Effector memory CD8-positive, alpha-beta T cell (primary cell): ENCODE results near the gene BABAM2.
A peak's percentile ranks its signal among the peaks of the same experiment; 100 is the strongest.
"Not testable (repeated sequence)": the region's sequence is repeated elsewhere in the genome, so short reads cannot be mapped to it uniquely, and the experiment has no call there.

ENCODE experiments used
- ATAC-seq: fragments of 150-1000 bp; cut with Tn5 transposase; replicated peaks from 2 replicates; pipeline ENCODE4 v1.10.0; 2021; ENCODE audit warnings: mild to moderate bottlenecking, moderate library complexity
- DNase-seq, 3 experiments: peaks; one replicate each; pipeline ENCODE4 v3.0.0; 2021
- H3K27ac Mint-ChIP-seq, 2 donors: one replicate each; pipeline ENCODE4 v1.8.0; 2022; ENCODE audit warnings: mild to moderate bottlenecking in 2 of 2, mixed read lengths in 2 of 2, moderate library complexity in 2 of 2
- H3K27me3 Mint-ChIP-seq, 2 donors: one replicate each; pipeline ENCODE4 v1.8.0; 2022; ENCODE audit warnings: mixed read lengths in 2 of 2
- H3K36me3 Mint-ChIP-seq: one replicate; pipeline ENCODE4 v1.8.0; 2022; ENCODE audit warnings: mild to moderate bottlenecking, moderate library complexity, mixed read lengths; ENCODE audit not compliant: insufficient read depth
- H3K4me1 Mint-ChIP-seq, 2 donors: one replicate each; pipeline ENCODE4 v1.8.0; 2022; ENCODE audit warnings: low read depth in 2 of 2, mixed read lengths in 2 of 2
- H3K4me3 Mint-ChIP-seq, 2 donors: one replicate each; pipeline ENCODE4 v1.8.0; 2022; ENCODE audit warnings: mild to moderate bottlenecking in 2 of 2, mixed read lengths in 2 of 2, moderate library complexity in 2 of 2
- H3K9me3 Mint-ChIP-seq, 2 donors: one replicate each; pipeline ENCODE4 v1.8.0; 2022; ENCODE audit warnings: mixed read lengths in 2 of 2

The BABAM2 gene

DNA sequence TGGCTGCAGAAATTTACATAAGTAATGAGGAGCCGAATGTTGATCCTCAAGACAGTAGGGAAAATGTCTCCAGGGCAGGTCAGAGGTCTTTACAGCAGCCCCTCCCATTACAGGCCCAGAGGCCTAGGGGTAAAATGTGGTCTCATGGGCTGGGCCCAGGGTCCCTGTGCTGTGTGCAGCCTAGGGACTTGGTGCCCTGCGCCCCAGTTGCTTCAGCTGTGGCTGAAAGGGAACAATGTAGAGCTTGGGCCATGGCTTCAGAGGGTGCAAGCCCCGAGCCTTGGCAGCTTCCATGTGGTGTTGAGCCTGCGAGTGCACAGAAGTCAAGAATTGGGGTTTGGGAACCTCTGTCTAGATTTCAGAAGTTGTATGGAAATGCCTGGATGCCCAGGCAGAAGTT, 77.5 kb downstream of the BABAM2 start:
- not testable (repeated sequence) for H3K4me3 Mint-ChIP-seq, DNase-seq, H3K27ac Mint-ChIP-seq, H3K27me3 Mint-ChIP-seq, H3K36me3 Mint-ChIP-seq, H3K9me3 Mint-ChIP-seq, ATAC-seq
- peaks cover 14 to 26% of the 10 kb centered on the region in 2 donors for H3K4me1 Mint-ChIP-seq

DNA sequence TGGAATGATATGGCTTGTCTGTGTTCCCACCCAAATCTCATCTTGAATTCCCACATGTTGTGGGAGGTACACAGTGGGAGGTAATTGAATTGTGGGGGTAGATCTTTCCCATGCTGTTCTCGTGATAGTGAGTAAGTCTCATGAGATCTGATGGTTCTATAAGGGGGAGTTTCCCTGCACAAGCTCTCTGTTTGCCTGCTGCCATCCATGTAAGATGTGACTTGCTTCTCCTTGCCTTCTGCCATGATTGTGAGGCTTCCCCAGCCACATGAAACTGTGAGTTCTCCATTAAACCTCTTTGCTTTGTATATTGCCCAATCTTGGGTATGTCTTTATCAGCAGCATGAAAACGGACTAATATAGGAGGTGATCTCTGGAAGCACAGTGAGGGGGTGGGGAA, 78.4 kb downstream of the BABAM2 start:
- not testable (repeated sequence) for H3K27ac Mint-ChIP-seq, DNase-seq, H3K36me3 Mint-ChIP-seq, H3K27me3 Mint-ChIP-seq, ATAC-seq, H3K9me3 Mint-ChIP-seq, H3K4me3 Mint-ChIP-seq
- peaks cover 14 to 26% of the 10 kb centered on the region in 2 donors for H3K4me1 Mint-ChIP-seq

DNA sequence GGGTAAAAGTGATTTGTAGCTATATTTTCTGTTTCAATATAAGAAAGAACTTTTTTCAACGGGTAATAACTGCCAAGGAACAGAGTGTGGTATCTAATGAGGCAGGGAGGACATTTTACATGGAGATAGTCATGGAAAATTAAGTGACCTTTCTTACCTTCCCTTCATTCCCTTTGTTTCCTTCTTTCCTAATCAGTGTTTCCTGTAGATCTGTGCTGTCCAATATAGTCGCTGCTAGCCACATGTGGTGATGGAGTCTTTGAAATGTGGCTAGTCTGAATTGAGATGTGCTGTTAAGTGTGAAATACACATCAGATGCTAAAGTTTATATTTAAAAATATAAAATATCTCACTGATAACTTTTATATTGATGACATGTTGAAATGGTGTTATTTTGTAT, 81.8 kb downstream of the BABAM2 start:
- Mint-ChIP-seq H3K27me3 (no peaks in the 10 kb centered on the region), H3K36me3 (no peaks in the 10 kb centered on the region), H3K4me1 (peaks cover 4 to 13% of the 10 kb centered on the region in 2 donors), H3K4me3 (no peak overlapping the region), H3K9me3 (peaks cover 4 to 6% of the 10 kb centered on the region in 2 donors), H3K27ac (no peak overlapping the region)
- no peak for DNase-seq
- ATAC-seq, result no peak

DNA sequence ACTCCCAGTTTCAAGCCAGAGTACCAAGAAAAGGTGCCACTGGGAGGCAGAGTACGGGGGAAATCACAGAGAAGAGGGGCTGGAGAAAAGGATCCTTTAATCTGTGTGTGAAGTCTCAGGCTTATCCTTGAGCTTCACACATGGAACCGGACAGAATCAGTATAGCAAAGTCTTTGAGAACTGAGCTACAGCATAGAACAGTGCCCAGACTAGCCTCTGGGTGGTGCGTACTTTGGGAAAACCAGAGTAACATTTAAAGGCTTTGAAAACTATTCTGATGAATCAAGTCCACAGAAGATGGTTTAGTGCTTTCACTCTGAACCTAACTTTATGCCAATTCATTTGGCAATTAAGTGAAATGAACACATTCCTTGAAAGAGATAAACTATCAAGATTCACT, 83.1 kb downstream of the BABAM2 start:
- no peak overlapping the region for H3K27ac Mint-ChIP-seq
- H3K4me1 Mint-ChIP-seq, result peaks cover 0 to 12% of the 10 kb centered on the region in 2 donors
- H3K4me3 Mint-ChIP-seq, result no peak overlapping the region
- no peaks in the 10 kb centered on the region for H3K36me3 Mint-ChIP-seq
- H3K9me3 Mint-ChIP-seq, result no peaks in the 10 kb centered on the region
- H3K27me3 Mint-ChIP-seq, result no peaks in the 10 kb centered on the region
- ATAC-seq (no peak), DNase-seq (no peak)

DNA sequence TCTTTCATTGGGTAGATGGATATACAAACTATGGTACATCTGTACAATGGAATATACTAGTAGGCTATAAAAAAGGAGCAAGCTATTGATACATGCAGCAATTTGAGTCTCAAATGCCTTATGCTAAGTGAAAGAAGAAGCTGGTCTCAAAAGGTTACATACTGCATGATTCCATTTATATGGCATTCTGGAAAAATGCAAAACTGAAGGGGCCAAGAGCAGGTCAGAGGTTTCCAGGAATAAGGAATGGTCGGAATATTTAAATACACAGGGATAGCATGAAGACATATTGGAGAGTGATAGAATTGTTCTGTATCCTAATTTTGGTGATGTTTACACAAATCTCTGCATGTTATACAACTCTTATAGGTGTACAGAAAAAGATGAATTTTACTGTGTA, 85.8 kb downstream of the BABAM2 start:
- H3K9me3 Mint-ChIP-seq, result no peaks in the 10 kb centered on the region
- H3K4me3 Mint-ChIP-seq, result no peak overlapping the region
- no peak for DNase-seq
- no peaks in the 10 kb centered on the region for H3K27me3 Mint-ChIP-seq
- H3K27ac Mint-ChIP-seq, result no peak overlapping the region
- H3K4me1 Mint-ChIP-seq, result peaks cover 9 to 15% of the 10 kb centered on the region in 2 donors
- H3K36me3 Mint-ChIP-seq, result no peaks in the 10 kb centered on the region
- ATAC-seq, result no peak

DNA sequence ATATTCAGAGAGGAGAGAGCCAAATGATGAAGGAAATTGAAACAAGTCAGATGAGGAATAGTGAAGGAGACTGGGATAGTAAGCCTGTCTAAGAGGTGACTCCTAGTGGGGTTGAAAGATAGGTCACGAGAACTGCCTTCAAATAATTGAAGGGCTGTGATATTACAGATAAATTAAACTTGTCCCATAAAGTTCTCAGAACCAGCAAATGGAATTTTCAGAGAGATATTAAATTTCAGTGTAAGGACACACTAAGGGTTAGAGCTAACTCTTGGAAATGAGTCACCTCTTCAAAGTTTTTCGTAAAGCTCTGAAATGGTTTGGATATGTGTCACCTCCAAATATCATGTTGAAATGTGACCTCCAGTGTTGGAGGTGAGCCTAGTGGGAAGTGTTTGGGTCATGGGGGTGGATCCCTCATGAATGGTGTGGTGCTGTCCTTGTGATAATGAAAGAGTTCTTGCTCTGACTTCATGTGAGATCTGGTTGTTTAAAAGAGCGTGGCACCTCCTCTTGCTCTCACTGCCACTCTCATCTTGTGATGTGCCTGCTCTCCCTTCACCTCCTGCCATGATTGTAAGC, 87.3 kb downstream of the BABAM2 start:
- DNase-seq (no peak), ATAC-seq (no peak)
- no peak overlapping the region for H3K4me3 Mint-ChIP-seq
- H3K27me3 Mint-ChIP-seq, result no peaks in the 10 kb centered on the region
- no peaks in the 10 kb centered on the region for H3K36me3 Mint-ChIP-seq
- peaks cover 9 to 15% of the 10 kb centered on the region in 2 donors for H3K4me1 Mint-ChIP-seq
- H3K9me3 Mint-ChIP-seq, result no peaks in the 10 kb centered on the region
- peak overlapping the region; percentile 83 to 85 for H3K27ac Mint-ChIP-seq

DNA sequence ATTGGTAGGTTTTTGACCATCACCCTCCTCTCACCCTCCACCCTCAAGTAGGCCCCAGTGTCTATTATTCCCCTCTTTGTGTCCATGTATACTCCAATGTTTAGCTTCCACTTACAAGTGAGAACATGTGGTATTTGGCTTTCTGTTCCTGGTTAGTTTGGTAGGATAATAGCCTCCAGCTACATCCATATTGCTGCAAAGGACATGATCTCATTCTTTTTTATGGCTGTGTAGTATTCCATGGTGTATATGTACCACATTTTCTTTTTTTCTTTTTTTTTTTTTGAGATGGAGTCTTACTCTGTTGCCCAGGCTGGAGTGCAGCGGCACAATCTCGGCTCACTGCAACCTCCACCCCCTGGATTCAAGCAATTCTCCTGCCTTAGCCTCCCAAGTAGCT, 88.2 kb downstream of the BABAM2 start:
- not testable (repeated sequence) for DNase-seq, H3K4me3 Mint-ChIP-seq, H3K27me3 Mint-ChIP-seq, H3K9me3 Mint-ChIP-seq, H3K36me3 Mint-ChIP-seq, ATAC-seq
- Mint-ChIP-seq H3K4me1 (peaks cover 9 to 15% of the 10 kb centered on the region in 2 donors), H3K27ac (peak overlapping the region; percentile 83 to 85)

DNA sequence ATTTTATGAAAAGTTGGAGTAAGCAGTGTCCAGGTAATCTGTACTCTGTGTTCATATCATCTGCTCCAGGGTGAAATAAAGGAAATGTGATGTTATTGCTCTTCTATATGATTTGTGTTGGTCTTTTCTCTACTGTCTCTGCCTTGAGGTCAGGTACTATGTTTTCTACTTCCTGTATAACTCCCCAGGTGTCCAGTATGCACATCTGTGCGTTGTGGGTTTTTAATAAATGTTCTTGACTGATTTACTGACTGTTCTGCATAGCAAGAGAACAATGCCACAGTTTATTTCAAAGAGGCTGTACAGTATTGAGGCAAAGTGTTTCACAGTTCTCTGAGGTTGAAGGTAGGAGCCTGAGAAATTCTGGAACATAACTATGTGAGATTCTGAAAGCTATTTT, 89.7 kb downstream of the BABAM2 start:
- DNase-seq, result no peak

DNA sequence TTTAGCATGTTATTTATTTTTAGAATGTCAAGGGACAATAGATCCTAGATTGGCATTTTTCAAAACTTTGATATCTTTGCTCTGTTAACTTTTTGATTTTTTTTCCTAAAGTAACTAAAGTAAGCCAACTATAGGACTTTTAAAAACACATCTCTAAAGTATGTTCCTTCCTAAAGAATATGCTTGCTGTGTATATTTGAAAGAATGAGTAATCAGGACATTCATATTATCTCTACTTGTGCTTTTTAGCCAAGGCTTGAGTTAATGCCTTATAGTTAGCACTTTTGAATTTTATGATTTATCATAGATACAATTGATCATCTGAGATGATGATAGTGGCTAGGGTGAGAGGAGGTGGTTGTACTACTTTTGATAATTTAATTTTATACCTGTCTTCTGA, 93.6 kb downstream of the BABAM2 start:
- DNase-seq (no peak), ATAC-seq (no peak)
- Mint-ChIP-seq H3K9me3 (no peaks in the 10 kb centered on the region), H3K27ac (no peak overlapping the region), H3K27me3 (no peaks in the 10 kb centered on the region), H3K4me3 (no peak overlapping the region), H3K4me1 (peaks cover 14 to 42% of the 10 kb centered on the region in 2 donors), H3K36me3 (no peaks in the 10 kb centered on the region)

More for the DNA sequence above, 89.7 kb downstream of the BABAM2 start:
- Mint-ChIP-seq H3K27me3 (no peaks in the 10 kb centered on the region), H3K4me3 (no peak overlapping the region), H3K9me3 (no peaks in the 10 kb centered on the region), H3K4me1 (peaks cover 9 to 15% of the 10 kb centered on the region in 2 donors), H3K36me3 (no peaks in the 10 kb centered on the region), H3K27ac (peak overlapping the region; percentile 2 to 29)
- ATAC-seq, result no peak

DNA sequence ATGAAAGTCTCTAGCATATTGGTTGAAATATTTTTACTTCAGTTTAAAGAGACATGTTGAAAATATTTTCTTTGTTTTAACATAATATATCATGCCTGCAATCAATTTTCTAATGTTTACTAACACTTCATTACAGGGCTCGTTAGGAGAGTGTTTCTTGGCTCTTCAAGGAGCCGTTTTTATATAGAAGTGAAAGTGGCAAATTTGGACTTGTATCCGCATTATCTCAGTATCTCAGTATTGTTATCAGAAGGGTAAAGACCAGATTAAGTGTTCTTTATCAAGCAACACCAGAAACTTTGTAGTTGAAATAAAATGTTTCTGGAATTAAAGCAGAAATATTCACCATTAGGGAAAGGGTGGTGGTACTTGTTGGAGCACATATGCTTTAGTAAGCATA, 97.8 kb downstream of the BABAM2 start:
- Mint-ChIP-seq H3K36me3 (no peaks in the 10 kb centered on the region), H3K27me3 (no peaks in the 10 kb centered on the region), H3K4me1 (peaks cover 7 to 36% of the 10 kb centered on the region in 2 donors), H3K9me3 (no peaks in the 10 kb centered on the region), H3K4me3 (no peak overlapping the region), H3K27ac (peak overlapping the region in 1 of 2 donors; percentile 7)
- no peak for ATAC-seq
- no peak for DNase-seq

DNA sequence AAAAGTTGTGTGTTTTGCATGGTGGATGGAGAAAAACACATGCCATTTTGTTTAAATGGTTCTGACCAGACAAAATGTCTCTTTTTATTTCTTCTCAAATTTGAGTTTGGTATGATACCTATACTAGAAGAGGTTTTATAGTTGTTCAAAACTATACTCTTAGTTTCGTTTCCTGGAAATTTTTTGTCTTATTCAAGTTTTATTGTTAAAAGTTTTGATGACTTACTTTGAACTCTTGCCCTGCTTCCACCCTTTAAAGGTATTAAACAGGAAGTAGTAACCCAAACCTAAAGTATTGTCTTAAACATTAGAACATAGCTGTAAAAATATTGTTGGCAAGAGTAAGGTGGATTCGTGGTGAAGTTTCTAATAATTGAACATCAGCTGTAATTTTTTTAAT, 98.2 kb downstream of the BABAM2 start:
- no peak for ATAC-seq
- H3K9me3 Mint-ChIP-seq, result no peaks in the 10 kb centered on the region
- no peak overlapping the region for H3K4me3 Mint-ChIP-seq
- H3K27me3 Mint-ChIP-seq, result no peaks in the 10 kb centered on the region
- no peaks in the 10 kb centered on the region for H3K36me3 Mint-ChIP-seq
- peaks cover 7 to 36% of the 10 kb centered on the region in 2 donors for H3K4me1 Mint-ChIP-seq
- no peak for DNase-seq
- H3K27ac Mint-ChIP-seq, result peak overlapping the region in 1 of 2 donors; percentile 7

DNA sequence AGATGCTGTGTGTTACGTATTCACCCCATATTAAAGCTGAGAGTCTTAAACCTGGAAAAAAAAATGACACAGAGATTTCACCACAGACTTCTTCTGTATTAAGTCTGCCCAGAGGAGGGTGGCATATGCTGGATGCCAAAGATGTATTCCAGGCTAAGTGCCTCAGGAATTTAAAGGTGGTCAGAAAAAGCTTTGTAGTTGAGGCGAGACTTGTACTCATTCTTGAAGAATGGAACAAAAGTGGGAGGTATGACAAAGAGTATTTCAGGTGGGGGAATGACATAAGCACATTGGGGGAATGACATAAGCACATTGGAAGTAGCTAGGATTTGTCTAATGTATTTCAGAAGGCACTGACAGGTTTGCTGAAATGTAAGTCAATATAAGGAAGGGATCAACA, 98.6 kb downstream of the BABAM2 start:
- Mint-ChIP-seq H3K27ac (no peak overlapping the region), H3K36me3 (no peaks in the 10 kb centered on the region), H3K9me3 (no peaks in the 10 kb centered on the region), H3K4me3 (no peak overlapping the region), H3K4me1 (peaks cover 7 to 36% of the 10 kb centered on the region in 2 donors), H3K27me3 (no peaks in the 10 kb centered on the region)
- ATAC-seq (no peak), DNase-seq (no peak)

DNA sequence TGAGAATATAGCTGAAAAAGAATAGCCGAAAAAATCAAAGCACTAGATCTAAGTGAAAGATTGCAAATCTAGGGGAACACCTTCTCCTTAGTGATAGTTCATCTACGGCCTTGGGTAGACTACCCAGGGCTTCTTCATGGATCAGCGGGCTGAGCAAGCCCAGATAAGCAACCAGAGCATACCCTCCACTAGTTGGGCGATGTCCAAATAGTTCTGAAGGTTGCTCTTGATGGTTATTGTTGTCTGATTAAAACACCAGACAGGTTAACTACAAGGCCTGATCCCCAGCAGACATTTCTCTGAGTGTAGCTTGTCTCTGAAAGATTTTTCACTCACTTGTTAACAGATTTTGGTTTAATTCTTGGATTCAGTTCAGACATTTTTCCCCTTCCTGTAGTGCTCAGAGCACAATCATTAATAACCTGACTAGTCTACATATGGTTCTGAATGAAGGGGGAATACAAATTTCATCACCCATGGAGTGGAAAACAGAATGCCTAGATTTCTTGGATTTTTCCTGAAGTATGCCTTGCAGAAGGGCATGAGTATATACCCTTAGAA, 99.6 kb downstream of the BABAM2 start:
- no peak overlapping the region for H3K27ac Mint-ChIP-seq
- ATAC-seq, result no peak
- no peak for DNase-seq
- H3K4me3 Mint-ChIP-seq, result no peak overlapping the region
- peaks cover 9 to 43% of the 10 kb centered on the region in 2 donors for H3K4me1 Mint-ChIP-seq
- no peaks in the 10 kb centered on the region for H3K9me3 Mint-ChIP-seq
- no peaks in the 10 kb centered on the region for H3K36me3 Mint-ChIP-seq
- H3K27me3 Mint-ChIP-seq, result no peaks in the 10 kb centered on the region

DNA sequence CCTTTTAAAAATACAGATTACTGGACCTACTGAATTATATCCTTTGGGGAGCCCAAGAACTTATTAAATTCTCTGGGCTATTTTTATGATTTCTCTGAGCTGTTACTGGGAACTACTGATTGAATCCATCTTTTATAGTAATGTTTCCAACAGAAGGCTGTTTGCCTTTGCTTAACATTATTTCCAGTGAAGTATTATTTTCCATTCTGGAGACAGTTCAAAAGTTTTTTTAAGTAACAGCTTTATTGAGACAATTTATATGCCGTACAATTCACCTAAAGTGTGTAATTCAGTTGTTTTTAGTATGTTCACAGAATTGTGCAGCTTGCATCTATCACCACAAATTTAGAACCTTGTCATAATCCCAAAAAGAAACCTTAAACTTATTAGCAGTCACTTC, 100.6 kb downstream of the BABAM2 start:
- Mint-ChIP-seq H3K27me3 (no peaks in the 10 kb centered on the region), H3K4me1 (peaks cover 9 to 39% of the 10 kb centered on the region in 2 donors), H3K9me3 (no peaks in the 10 kb centered on the region), H3K27ac (no peak overlapping the region), H3K4me3 (no peak overlapping the region), H3K36me3 (peaks cover 3% of the 10 kb centered on the region)
- no peak for DNase-seq
- ATAC-seq, result no peak
